ENCODE data around the gene GAB4.

Gene GAB4

GRCh38 chr22:16965083-16965482 lies 42.9 kb downstream of the GAB4 start:
- no peak overlapping the region for H3K9ac ChIP-seq (ENCODE audit: low read length)
- no peak overlapping the region for H3K27ac ChIP-seq (ENCODE audit: low read depth, low read length)
- no peaks in the 10 kb centered on the region for H3K4me1 ChIP-seq (ENCODE audit: control insufficient read depth, insufficient read depth, low read length)
- peaks cover 8% of the 10 kb centered on the region; the same call in 1 of the 2 replicates for H3K27me3 ChIP-seq (ENCODE audit: control insufficient read depth, insufficient read depth, low read length)
- no peaks in the 10 kb centered on the region for H3K36me3 ChIP-seq (ENCODE audit: control insufficient read depth, insufficient read depth, low read length)
- no peaks in the 10 kb centered on the region for H3K9me3 ChIP-seq (ENCODE audit: control insufficient read depth, insufficient read depth, low read depth, low read length)
- no peak overlapping the region for H3K4me3 ChIP-seq (ENCODE audit: low read depth, low read length)

- Histone ChIP-seq H3K36me3 (ENCODE audit: control insufficient read depth, insufficient read depth, low read length) (no peaks in the 10 kb centered on the region), H3K9me3 (ENCODE audit: control insufficient read depth, insufficient read depth, low read depth, low read length) (no peaks in the 10 kb centered on the region), H3K27me3 (ENCODE audit: control insufficient read depth, insufficient read depth, low read length) (peaks cover 4% of the 10 kb centered on the region; the same call in 1 of the 2 replicates), H3K9ac (ENCODE audit: low read length) (no peak overlapping the region), H3K27ac (ENCODE audit: low read depth, low read length) (no peak overlapping the region), H3K4me1 (ENCODE audit: control insufficient read depth, insufficient read depth, low read length) (no peaks in the 10 kb centered on the region), H3K4me3 (ENCODE audit: low read depth, low read length) (no peak overlapping the region)
These were observed 43.7 kb downstream of the GAB4 start for GRCh38 chr22:16964366-16964765.

GRCh38 chr22:16963189-16963945 lies 44.7 kb downstream of the GAB4 start:
- no peak overlapping the region for H3K9ac ChIP-seq (ENCODE audit: low read length)
- no peak overlapping the region for H3K27ac ChIP-seq (ENCODE audit: low read depth, low read length)
- peaks cover 2% of the 10 kb centered on the region; the same call in 1 of the 2 replicates for H3K27me3 ChIP-seq (ENCODE audit: control insufficient read depth, insufficient read depth, low read length)
- no peaks in the 10 kb centered on the region for H3K36me3 ChIP-seq (ENCODE audit: control insufficient read depth, insufficient read depth, low read length)
- no peak overlapping the region for H3K4me3 ChIP-seq (ENCODE audit: low read depth, low read length)
- H3K4me1 ChIP-seq (ENCODE audit: control insufficient read depth, insufficient read depth, low read length): no peaks in the 10 kb centered on the region
- no peaks in the 10 kb centered on the region for H3K9me3 ChIP-seq (ENCODE audit: control insufficient read depth, insufficient read depth, low read depth, low read length)

GRCh38 chr22:16962501-16962900 lies 45.5 kb downstream of the GAB4 start:
- Histone ChIP-seq H3K27ac (ENCODE audit: low read depth, low read length) (no peak overlapping the region), H3K4me1 (ENCODE audit: control insufficient read depth, insufficient read depth, low read length) (no peaks in the 10 kb centered on the region), H3K36me3 (ENCODE audit: control insufficient read depth, insufficient read depth, low read length) (no peaks in the 10 kb centered on the region), H3K9me3 (ENCODE audit: control insufficient read depth, insufficient read depth, low read depth, low read length) (no peaks in the 10 kb centered on the region), H3K4me3 (ENCODE audit: low read depth, low read length) (no peak overlapping the region), H3K9ac (ENCODE audit: low read length) (no peak overlapping the region), H3K27me3 (ENCODE audit: control insufficient read depth, insufficient read depth, low read length) (0 out of 2 replicates have a peak, but pooled peaks cover 2% of the 10 kb centered on the region)

- no peak overlapping the region for H3K9ac ChIP-seq (ENCODE audit: low read length)
- no peaks in the 10 kb centered on the region for H3K9me3 ChIP-seq (ENCODE audit: control insufficient read depth, insufficient read depth, low read depth, low read length)
- H3K4me3 ChIP-seq (ENCODE audit: low read depth, low read length): no peak overlapping the region
- H3K4me1 ChIP-seq (ENCODE audit: control insufficient read depth, insufficient read depth, low read length): no peaks in the 10 kb centered on the region
- H3K27ac ChIP-seq (ENCODE audit: low read depth, low read length): no peak overlapping the region
- H3K27me3 ChIP-seq (ENCODE audit: control insufficient read depth, insufficient read depth, low read length): no peaks in the 10 kb centered on the region
- no peaks in the 10 kb centered on the region for H3K36me3 ChIP-seq (ENCODE audit: control insufficient read depth, insufficient read depth, low read length)
These were observed 46.4 kb downstream of the GAB4 start for GRCh38 chr22:16961477-16962186.

- Histone ChIP-seq H3K27me3 (ENCODE audit: control insufficient read depth, insufficient read depth, low read length) (no peaks in the 10 kb centered on the region), H3K36me3 (ENCODE audit: control insufficient read depth, insufficient read depth, low read length) (no peaks in the 10 kb centered on the region), H3K9ac (ENCODE audit: low read length) (no peak overlapping the region), H3K4me3 (ENCODE audit: low read depth, low read length) (no peak overlapping the region), H3K27ac (ENCODE audit: low read depth, low read length) (no peak overlapping the region), H3K9me3 (ENCODE audit: control insufficient read depth, insufficient read depth, low read depth, low read length) (no peaks in the 10 kb centered on the region), H3K4me1 (ENCODE audit: control insufficient read depth, insufficient read depth, low read length) (no peaks in the 10 kb centered on the region)
These were observed 47.2 kb downstream of the GAB4 start for GRCh38 chr22:16960884-16961249.

- H3K27ac ChIP-seq (ENCODE audit: low read depth, low read length): no peak overlapping the region
- H3K9me3 ChIP-seq (ENCODE audit: control insufficient read depth, insufficient read depth, low read depth, low read length): no peaks in the 10 kb centered on the region
- H3K36me3 ChIP-seq (ENCODE audit: control insufficient read depth, insufficient read depth, low read length): no peaks in the 10 kb centered on the region
- no peaks in the 10 kb centered on the region for H3K27me3 ChIP-seq (ENCODE audit: control insufficient read depth, insufficient read depth, low read length)
- no peaks in the 10 kb centered on the region for H3K4me1 ChIP-seq (ENCODE audit: control insufficient read depth, insufficient read depth, low read length)
- H3K4me3 ChIP-seq (ENCODE audit: low read depth, low read length): no peak overlapping the region
- no peak overlapping the region for H3K9ac ChIP-seq (ENCODE audit: low read length)
These were observed 47.7 kb downstream of the GAB4 start for GRCh38 chr22:16960220-16960883.

- no peak overlapping the region for H3K4me3 ChIP-seq (ENCODE audit: low read depth, low read length)
These were observed 48.6 kb downstream of the GAB4 start for GRCh38 chr22:16959345-16959930.

GRCh38 chr22:16958475-16958874 lies 49.5 kb downstream of the GAB4 start:
- no peak overlapping the region for H3K9ac ChIP-seq (ENCODE audit: low read length)
- no peaks in the 10 kb centered on the region for H3K36me3 ChIP-seq (ENCODE audit: control insufficient read depth, insufficient read depth, low read length)
- no peaks in the 10 kb centered on the region for H3K9me3 ChIP-seq (ENCODE audit: control insufficient read depth, insufficient read depth, low read depth, low read length)
- H3K27ac ChIP-seq (ENCODE audit: low read depth, low read length): no peak overlapping the region
- H3K4me3 ChIP-seq (ENCODE audit: low read depth, low read length): no peak overlapping the region
- no peaks in the 10 kb centered on the region for H3K4me1 ChIP-seq (ENCODE audit: control insufficient read depth, insufficient read depth, low read length)
- no peaks in the 10 kb centered on the region for H3K27me3 ChIP-seq (ENCODE audit: control insufficient read depth, insufficient read depth, low read length)

More at GRCh38 chr22:16959345-16959930, 48.6 kb downstream of the GAB4 start:
- no peak overlapping the region for H3K9ac ChIP-seq (ENCODE audit: low read length)
- no peaks in the 10 kb centered on the region for H3K27me3 ChIP-seq (ENCODE audit: control insufficient read depth, insufficient read depth, low read length)
- H3K27ac ChIP-seq (ENCODE audit: low read depth, low read length): no peak overlapping the region
- H3K9me3 ChIP-seq (ENCODE audit: control insufficient read depth, insufficient read depth, low read depth, low read length): no peaks in the 10 kb centered on the region
- no peaks in the 10 kb centered on the region for H3K4me1 ChIP-seq (ENCODE audit: control insufficient read depth, insufficient read depth, low read length)
- H3K36me3 ChIP-seq (ENCODE audit: control insufficient read depth, insufficient read depth, low read length): no peaks in the 10 kb centered on the region

GRCh38 chr22:16957781-16958180 lies 50.2 kb downstream of the GAB4 start:
- H3K27ac ChIP-seq (ENCODE audit: low read depth, low read length): no peak overlapping the region
- no peaks in the 10 kb centered on the region for H3K4me1 ChIP-seq (ENCODE audit: control insufficient read depth, insufficient read depth, low read length)
- no peak overlapping the region for H3K4me3 ChIP-seq (ENCODE audit: low read depth, low read length)
- no peaks in the 10 kb centered on the region for H3K9me3 ChIP-seq (ENCODE audit: control insufficient read depth, insufficient read depth, low read depth, low read length)
- no peaks in the 10 kb centered on the region for H3K36me3 ChIP-seq (ENCODE audit: control insufficient read depth, insufficient read depth, low read length)
- no peaks in the 10 kb centered on the region for H3K27me3 ChIP-seq (ENCODE audit: control insufficient read depth, insufficient read depth, low read length)
- H3K9ac ChIP-seq (ENCODE audit: low read length): no peak overlapping the region

- Histone ChIP-seq H3K36me3 (ENCODE audit: control insufficient read depth, insufficient read depth, low read length) (no peaks in the 10 kb centered on the region), H3K4me1 (ENCODE audit: control insufficient read depth, insufficient read depth, low read length) (no peaks in the 10 kb centered on the region), H3K9me3 (ENCODE audit: control insufficient read depth, insufficient read depth, low read depth, low read length) (no peaks in the 10 kb centered on the region), H3K9ac (ENCODE audit: low read length) (no peak overlapping the region), H3K27me3 (ENCODE audit: control insufficient read depth, insufficient read depth, low read length) (no peaks in the 10 kb centered on the region), H3K4me3 (ENCODE audit: low read depth, low read length) (no peak overlapping the region), H3K27ac (ENCODE audit: low read depth, low read length) (no peak overlapping the region)
These were observed 51.7 kb downstream of the GAB4 start for GRCh38 chr22:16956290-16956689.
